ENCODE measurements around the gene CDK2AP2. TPM values are rescaled to one million over a fixed set of nuclear protein-coding genes. Genes with fewer than 3 reads are reported as not detected.
A peak's percentile ranks its signal among the peaks of the same experiment; 100 is the strongest.
"Not testable (repeated sequence)": the region's sequence is repeated elsewhere in the genome, so short reads cannot be mapped to it uniquely, and the experiment has no call there.

The CDK2AP2 gene
- 10 to 100 TPM; 64.4 to 78.2 (median 64.5) TPM for polyA plus RNA-seq

GRCh38 chr11:67507864-67508485 lies at the start of gene CDK2AP2:
Gene CDK2AP2 (minus strand): TSS chr11:67508162. CDS start chr11:67508082, 80 bp downstream.
- peak within 1 kb of the TSS; percentile 89 for H3K27ac ChIP-seq (ENCODE audit: low read depth, low read length)
- WGBS, 3 donors, result 0 to 1% (median 0%) methylated on average over 42 to 57 of the region's 57 CpGs

GRCh38 chr11:67556244-67556643 lies 48.3 kb upstream of the CDK2AP2 start:
- 55 to 69% (median 60%) methylated on average over 3 of the region's 3 CpGs for WGBS, 3 donors
- no peak overlapping the region for H3K27ac ChIP-seq (ENCODE audit: low read depth, low read length)

GRCh38 chr11:67551697-67552096 lies 43.7 kb upstream of the CDK2AP2 start:
- H3K27ac ChIP-seq (ENCODE audit: low read depth, low read length), result not testable (repeated sequence)

- H3K27ac ChIP-seq (ENCODE audit: low read depth, low read length), result no peak overlapping the region
These were observed 43.2 kb upstream of the CDK2AP2 start for GRCh38 chr11:67551127-67551526.

GRCh38 chr11:67548555-67549110 lies 40.7 kb upstream of the CDK2AP2 start:
- no peak overlapping the region for H3K27ac ChIP-seq (ENCODE audit: low read depth, low read length)
- WGBS, 3 donors, result 84 to 89% (median 88%) methylated on average over 9 of the region's 9 CpGs

- not testable (repeated sequence) for H3K27ac ChIP-seq (ENCODE audit: low read depth, low read length)
- WGBS, 3 donors, result 86 to 93% (median 90%) methylated on average over 4 of the region's 4 CpGs
These were observed 40.1 kb upstream of the CDK2AP2 start for GRCh38 chr11:67548112-67548511.

- no peak overlapping the region for H3K27ac ChIP-seq (ENCODE audit: low read depth, low read length)
- 46 to 64% (median 59%) methylated on average over 8 of the region's 8 CpGs for WGBS, 3 donors
These were observed 37.3 kb upstream of the CDK2AP2 start for GRCh38 chr11:67545280-67545679.

GRCh38 chr11:67544616-67545242 lies 36.8 kb upstream of the CDK2AP2 start:
- WGBS, 3 donors, result 57 to 63% (median 61%) methylated on average over 10 of the region's 10 CpGs
- no peak overlapping the region for H3K27ac ChIP-seq (ENCODE audit: low read depth, low read length)

GRCh38 chr11:67543585-67543984 lies 35.6 kb upstream of the CDK2AP2 start:
- 29 to 71% (median 58%) methylated on average over 2 of the region's 2 CpGs for WGBS, 3 donors
- H3K27ac ChIP-seq (ENCODE audit: low read depth, low read length), result no peak overlapping the region

GRCh38 chr11:67542971-67543370 lies 35.0 kb upstream of the CDK2AP2 start:
- no peak overlapping the region for H3K27ac ChIP-seq (ENCODE audit: low read depth, low read length)
- 59 to 73% (median 62%) methylated on average over 6 to 7 of the region's 7 CpGs for WGBS, 3 donors

GRCh38 chr11:67542169-67542568 lies 34.2 kb upstream of the CDK2AP2 start:
- H3K27ac ChIP-seq (ENCODE audit: low read depth, low read length), result no peak overlapping the region
- WGBS, 3 donors, result 72 to 81% (median 74%) methylated on average over 3 of the region's 3 CpGs

GRCh38 chr11:67541198-67541597 lies 33.2 kb upstream of the CDK2AP2 start:
- no peak overlapping the region for H3K27ac ChIP-seq (ENCODE audit: low read depth, low read length)
- 86 to 95% (median 87%) methylated on average over 6 of the region's 6 CpGs for WGBS, 3 donors

- 81 to 84% (median 84%) methylated on average over 4 of the region's 4 CpGs for WGBS, 3 donors
- no peak overlapping the region for H3K27ac ChIP-seq (ENCODE audit: low read depth, low read length)
These were observed 31.6 kb upstream of the CDK2AP2 start for GRCh38 chr11:67539550-67539949.

GRCh38 chr11:67538823-67539505 lies 31.0 kb upstream of the CDK2AP2 start:
- WGBS, 3 donors, result 88 to 93% (median 89%) methylated on average over 10 of the region's 10 CpGs
- no peak overlapping the region for H3K27ac ChIP-seq (ENCODE audit: low read depth, low read length)

- WGBS, 3 donors, result 61 to 80% (median 65%) methylated on average over 6 of the region's 6 CpGs
- H3K27ac ChIP-seq (ENCODE audit: low read depth, low read length), result no peak overlapping the region
These were observed 30.3 kb upstream of the CDK2AP2 start for GRCh38 chr11:67538306-67538705.

- 47 to 85% (median 78%) methylated on average over 1 of the region's 1 CpG for WGBS, 3 donors
- no peak overlapping the region for H3K27ac ChIP-seq (ENCODE audit: low read depth, low read length)
These were observed 27.6 kb upstream of the CDK2AP2 start for GRCh38 chr11:67535561-67535960.

GRCh38 chr11:67534070-67534679 lies 26.2 kb upstream of the CDK2AP2 start:
- WGBS, 3 donors, result 33 to 38% (median 38%) methylated on average over 4 of the region's 4 CpGs
- H3K27ac ChIP-seq (ENCODE audit: low read depth, low read length), result no peak overlapping the region

GRCh38 chr11:67532889-67533288 lies 24.9 kb upstream of the CDK2AP2 start:
- WGBS, 3 donors, result 40 to 92% (median 92%) methylated on average over 2 of the region's 2 CpGs
- no peak overlapping the region for H3K27ac ChIP-seq (ENCODE audit: low read depth, low read length)

- 74 to 92% (median 87%) methylated on average over 5 of the region's 5 CpGs for WGBS, 3 donors
- no peak overlapping the region for H3K27ac ChIP-seq (ENCODE audit: low read depth, low read length)
These were observed 22.3 kb upstream of the CDK2AP2 start for GRCh38 chr11:67530282-67530592.
